ENCODE results near the gene MICU2.

- TF ChIP-seq CTCF (conservative IDR thresholded peaks at IDR 0.05; ENCODE audit: low read length) (no peak), EZH2phosphoT487 (IDR thresholded peaks at IDR 0.05; ENCODE audit: borderline replicate concordance, low read depth, low read length) (no peak)
Measured at GRCh38 chr13:21541980-21542379, 62.0 kb downstream of the MICU2 start.

Data from OCI-LY7 (cell line).